ENCODE data around the gene HTD2.

Gene HTD2

DNA sequence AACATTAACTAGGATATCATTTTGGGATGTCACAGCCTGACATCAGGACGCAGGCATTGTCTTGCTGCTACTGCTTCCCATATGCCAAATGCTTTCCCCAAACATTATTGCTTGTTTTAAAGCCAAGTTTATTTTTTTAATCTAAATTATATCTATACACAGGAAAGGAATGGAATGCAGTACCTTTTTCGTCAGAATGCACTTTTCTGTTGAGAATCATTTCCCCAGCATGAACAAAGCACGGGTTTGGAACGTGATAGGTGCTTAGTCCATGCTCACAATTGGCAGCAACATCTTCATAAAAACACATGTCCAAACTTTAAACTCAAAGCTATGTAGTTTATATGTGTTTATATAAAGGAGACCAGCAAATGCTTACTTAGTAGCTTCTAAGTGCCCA, 52.5 kb downstream of the HTD2 start:
- DNase-seq, result no peak

DNA sequence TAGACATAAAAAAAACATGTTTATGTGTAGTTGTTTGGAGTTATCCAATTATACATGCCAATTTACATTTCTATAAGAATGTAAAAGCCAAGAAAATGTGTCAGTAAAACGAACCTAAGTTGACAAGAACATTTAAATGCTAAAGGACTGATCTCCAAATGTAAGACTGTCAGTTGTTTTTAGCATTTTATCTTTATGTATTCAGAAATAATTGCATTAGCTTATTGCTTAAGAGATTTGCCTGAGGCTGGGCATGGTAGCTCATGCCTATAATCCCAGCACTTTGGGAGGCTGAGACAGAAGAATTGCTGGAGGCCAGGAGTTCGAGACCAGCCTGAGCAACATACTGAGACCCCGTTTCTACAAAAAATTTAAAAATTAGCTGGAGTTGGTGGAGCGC, 53.3 kb downstream of the HTD2 start:
- DNase-seq, result no peak

GRCh38 chr3:58361866-58362265, 55.5 kb downstream of the HTD2 start:
- DNase-seq, result no peak

GRCh38 chr3:58366699-58367098, 60.4 kb downstream of the HTD2 start:
- DNase-seq, result no peak

- DNase-seq, result no peak
Measured at GRCh38 chr3:58369038-58369437, 62.7 kb downstream of the HTD2 start.
